NCI-H128 (cell line): Measurements from ENCODE around the gene ETV1.

ENCODE experiments used
- DNase-seq: peaks from one replicate; lab custom pipeline; 2025; ENCODE audit not compliant: unreplicated experiment; lab: John Stamatoyannopoulos, UW

ETV1 gene

GRCh38 chr7:13987395-13987794 lies 2.1 kb downstream of the ETV1 start:
- DNase-seq = no peak

GRCh38 chr7:13986208-13986607 lies 3.3 kb downstream of the ETV1 start:
- no peak for DNase-seq

- no peak for DNase-seq
These were observed 4.4 kb downstream of the ETV1 start for GRCh38 chr7:13984831-13985685.

- DNase-seq = no peak
These were observed 5.4 kb downstream of the ETV1 start for GRCh38 chr7:13984061-13984460.

GRCh38 chr7:13982940-13983677 lies 6.4 kb downstream of the ETV1 start:
- no peak for DNase-seq

- no peak for DNase-seq
These were observed 8.4 kb downstream of the ETV1 start for GRCh38 chr7:13981070-13981469.

- DNase-seq = no peak
These were observed 9.0 kb downstream of the ETV1 start for GRCh38 chr7:13980474-13980873.

- no peak for DNase-seq
These were observed 9.6 kb downstream of the ETV1 start for GRCh38 chr7:13979671-13980435.

GRCh38 chr7:13976594-13976993 lies 12.9 kb downstream of the ETV1 start:
- no peak for DNase-seq

GRCh38 chr7:13965077-13965476 lies 24.4 kb downstream of the ETV1 start:
- no peak for DNase-seq

- no peak for DNase-seq
These were observed 25.5 kb downstream of the ETV1 start for GRCh38 chr7:13963925-13964324.

- DNase-seq = no peak
These were observed 34.0 kb downstream of the ETV1 start for GRCh38 chr7:13955494-13955893.

- DNase-seq = no peak
These were observed 36.1 kb downstream of the ETV1 start for GRCh38 chr7:13953368-13953767.

GRCh38 chr7:13952921-13953320 lies 36.5 kb downstream of the ETV1 start:
- no peak for DNase-seq

- DNase-seq = no peak
These were observed 39.5 kb downstream of the ETV1 start for GRCh38 chr7:13949939-13950338.

GRCh38 chr7:13949445-13949844 lies 40.0 kb downstream of the ETV1 start:
- no peak for DNase-seq

- no peak for DNase-seq
These were observed 41.3 kb downstream of the ETV1 start for GRCh38 chr7:13948019-13948801.

- DNase-seq = no peak
These were observed 41.9 kb downstream of the ETV1 start for GRCh38 chr7:13947535-13947934.

GRCh38 chr7:13946181-13946580 lies 43.3 kb downstream of the ETV1 start:
- DNase-seq = no peak

GRCh38 chr7:13945670-13946069 lies 43.8 kb downstream of the ETV1 start:
- no peak for DNase-seq

GRCh38 chr7:13933536-13933935 lies 55.9 kb downstream of the ETV1 start:
- no peak for DNase-seq
